CD14-positive monocyte (primary cell): ENCODE measurements around the gene PROB1. TPM values are rescaled to one million over a fixed set of nuclear protein-coding genes. Genes with fewer than 3 reads are reported as not detected.

ENCODE experiments used
- DNase-seq, 3 donors: peaks; one replicate each; pipeline ENCODE4 v3.0.0-alpha.2; 2011 to 2022
- H2AFZ ChIP-seq: 2 replicates; pipeline ENCODE4 v1.6.0; 2012; ENCODE audit warnings: mild to moderate bottlenecking, low read depth, low read length, inconsistent platforms; ENCODE audit not compliant: insufficient read depth, poor library complexity, severe bottlenecking
- H3K27ac ChIP-seq, 2 donors: 1 replicate in 1 of 2; 2 replicates in 1 of 2; pipeline ENCODE4 v1.5.1; 2012 to 2013; ENCODE audit warnings: low read length in 2 of 2, control low read depth in 1 of 2, inconsistent platforms in 1 of 2, low read depth in 1 of 2, mild to moderate bottlenecking in 1 of 2
- H3K27me3 ChIP-seq, 2 donors: one replicate each; pipeline versions ENCODE4 v1.6.0 to v1.6.1; 2011 to 2013; ENCODE audit warnings: low read length in 2 of 2; ENCODE audit not compliant: control insufficient read depth in 2 of 2, insufficient read depth in 2 of 2
- H3K36me3 ChIP-seq, 2 donors: replicated peaks in 1 of 2; 1 replicate in 1 of 2; 2 replicates in 1 of 2; pipeline versions ENCODE4 v1.5.1 to v1.6.1; 2012 to 2013; ENCODE audit warnings: low read length in 2 of 2, control low read depth in 1 of 2, inconsistent platforms in 1 of 2, mild to moderate bottlenecking in 1 of 2; ENCODE audit not compliant: insufficient read depth in 2 of 2, control insufficient read depth in 1 of 2
- H3K4me1 ChIP-seq, 2 donors: 1 replicate in 1 of 2; 2 replicates in 1 of 2; pipeline versions ENCODE4 v1.5.1 to v1.6.1; 2012 to 2013; ENCODE audit warnings: low read length in 2 of 2, control low read depth in 1 of 2, inconsistent platforms in 1 of 2, mild to moderate bottlenecking in 1 of 2, moderate library complexity in 1 of 2; ENCODE audit not compliant: insufficient read depth in 2 of 2, control insufficient read depth in 1 of 2
- H3K4me2 ChIP-seq: replicated peaks from 2 replicates; pipeline ENCODE3; 2012; ENCODE audit warnings: low read length, moderate library complexity, mild to moderate bottlenecking; ENCODE audit not compliant: poor library complexity, severe bottlenecking; ENCODE audit errors: extremely low read depth
- H3K4me3 ChIP-seq, 3 experiments: fragments of 200-600 bp in 1 of 3; sonication (generic) in 1 of 3; replicated peaks in 1 of 3; 1 replicate in 2 of 3; 2 replicates in 1 of 3; pipeline ENCODE4 v1.5.1; 2011 to 2013; ENCODE audit warnings: low read length in 3 of 3, mild to moderate bottlenecking in 3 of 3, control low read depth in 2 of 3, low read depth in 2 of 3, inconsistent platforms in 1 of 3, moderate library complexity in 1 of 3
- H3K79me2 ChIP-seq: 2 replicates; pipeline ENCODE4 v1.6.0; 2012; ENCODE audit warnings: mild to moderate bottlenecking, control low read depth, inconsistent platforms, low read length, moderate library complexity; ENCODE audit not compliant: insufficient read depth
- H3K9ac ChIP-seq: 2 replicates; pipeline ENCODE4 v1.6.0; 2017; ENCODE audit warnings: low read length, mild to moderate bottlenecking; ENCODE audit not compliant: insufficient read depth, poor library complexity, severe bottlenecking
- H3K9me3 ChIP-seq, 2 donors: replicated peaks in 1 of 2; 1 replicate in 1 of 2; 2 replicates in 1 of 2; pipeline versions ENCODE4 v1.5.1 to v1.6.1; 2012 to 2013; ENCODE audit warnings: low read length in 2 of 2, control low read depth in 1 of 2; ENCODE audit not compliant: control insufficient read depth in 1 of 2, insufficient read depth in 1 of 2
- H4K20me1 ChIP-seq: 2 replicates; pipeline ENCODE4 v1.6.0; 2012; ENCODE audit warnings: mild to moderate bottlenecking, low read length, control low read depth, moderate library complexity; ENCODE audit not compliant: insufficient read depth
- H3K27ac Mint-ChIP-seq, 7 donors: one replicate each; pipeline ENCODE4 v1.8.0; 2020; ENCODE audit warnings: mild to moderate bottlenecking in 7 of 7, mixed read lengths in 7 of 7, moderate library complexity in 6 of 7, inconsistent platforms in 2 of 7
- H3K27me3 Mint-ChIP-seq, 3 donors: one replicate each; pipeline ENCODE4 v1.8.0; 2021 to 2022; ENCODE audit warnings: low read depth in 3 of 3, mild to moderate bottlenecking in 3 of 3, mixed read lengths in 3 of 3, moderate library complexity in 3 of 3, inconsistent platforms in 1 of 3
- H3K36me3 Mint-ChIP-seq, 2 donors: one replicate each; pipeline ENCODE4 v1.8.0; 2020; ENCODE audit warnings: mixed read lengths in 2 of 2, inconsistent platforms in 1 of 2, mild to moderate bottlenecking in 1 of 2
- H3K4me1 Mint-ChIP-seq: one replicate; pipeline ENCODE4 v1.8.0; 2020; ENCODE audit warnings: mild to moderate bottlenecking, mixed read lengths
- H3K4me3 Mint-ChIP-seq, 2 donors: one replicate each; pipeline ENCODE4 v1.8.0; 2020; ENCODE audit warnings: mild to moderate bottlenecking in 2 of 2, mixed read lengths in 2 of 2, moderate library complexity in 1 of 2
- H3K9me3 Mint-ChIP-seq, 7 donors: one replicate each; pipeline ENCODE4 v1.8.0; 2020 to 2022; ENCODE audit warnings: mixed read lengths in 7 of 7, mild to moderate bottlenecking in 6 of 7, moderate library complexity in 6 of 7, inconsistent platforms in 2 of 7
- WGBS: methylation state at CpG from one replicate; pipeline ENCODE4 v1.1.5; 2013; ENCODE audit warnings: missing lambda C conversion rate; ENCODE audit not compliant: insufficient coverage; 5-methylcytosine and 5-hydroxymethylcytosine counted together
- intact Hi-C, 2 donors: fragments of 100-400 bp; cut with micrococcal nuclease; formaldehyde crosslinking; loops; one replicate each; pipeline versions ENCODE4 v1.15.0 to v1.15.1; 2023
- polyA plus RNA-seq, 3 donors: library from polyadenylated mRNA; depleted of rRNA in 1 of 3; unstranded in 2 of 3; stranded (reverse) in 1 of 3; fragments of 300-500 nt in 2 of 3; fragments of >200 nt in 1 of 3; fragmentation: Illumina TruSeq in 2 of 3; gene quantifications; 1 replicate in 2 of 3; 2 replicates in 1 of 3; pipeline ENCODE4 v1.2.3, GENCODE V29; 2012 to 2021
- TF ChIP-seq, protein P1 (sequence below): fragments of 200-600 bp; IDR thresholded peaks from one replicate; pipeline ENCODE4 v1.8.0; 2022; ENCODE audit warnings: antibody characterized with exemption, mild to moderate bottlenecking

PROB1 gene
- polyA plus RNA-seq, 3 donors = 0.05 to 0.11 TPM; not detected in 1

DNA sequence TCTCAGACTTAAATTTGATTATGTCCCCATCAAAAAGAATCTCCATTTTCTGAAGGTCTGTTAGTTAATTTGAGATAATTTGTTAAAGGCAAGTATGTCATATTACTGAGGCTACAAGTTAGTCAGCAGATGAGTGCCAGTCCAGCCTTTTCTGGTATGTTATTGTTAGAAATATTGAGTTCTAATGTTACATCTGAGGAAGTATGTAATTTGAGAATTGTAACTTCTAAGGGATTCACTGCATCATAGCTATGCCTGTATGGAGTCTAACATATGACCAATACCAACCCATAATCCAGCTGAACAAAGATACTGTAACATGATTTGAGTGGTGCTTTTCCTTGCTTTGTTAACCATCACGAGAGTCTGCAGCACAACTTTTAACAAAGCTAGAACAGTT is 25.7 kb downstream of the PROB1 start:
- H3K27ac Mint-ChIP-seq = no peak overlapping the region
- no peaks in the 10 kb centered on the region for H3K27me3 Mint-ChIP-seq
- no peak overlapping the region for H3K4me3 Mint-ChIP-seq
- no peaks in the 10 kb centered on the region for H3K79me2 ChIP-seq
- H3K4me2 ChIP-seq = no peak overlapping the region
- no peak for DNase-seq
- peaks cover 58 to 89% of the 10 kb centered on the region in 2 donors for H3K36me3 ChIP-seq
- no peak overlapping the region for H3K9ac ChIP-seq
- peaks cover 6% of the 10 kb centered on the region for H4K20me1 ChIP-seq
- no peaks in the 10 kb centered on the region for H3K4me1 ChIP-seq
- no peaks in the 10 kb centered on the region for H3K9me3 ChIP-seq
- H3K27ac ChIP-seq = no peak overlapping the region
- no CpG with 5 or more reads among the region's 1 CpG for WGBS
- no peaks in the 10 kb centered on the region for H3K4me1 Mint-ChIP-seq
- H3K27me3 ChIP-seq = no peaks in the 10 kb centered on the region
- H3K9me3 Mint-ChIP-seq = peaks cover 0 to 4% (median 0%) of the 10 kb centered on the region in 7 donors
- H3K4me3 ChIP-seq = no peak overlapping the region
- intact Hi-C loops = no loop called here
- TF ChIP-seq, protein P1, sequence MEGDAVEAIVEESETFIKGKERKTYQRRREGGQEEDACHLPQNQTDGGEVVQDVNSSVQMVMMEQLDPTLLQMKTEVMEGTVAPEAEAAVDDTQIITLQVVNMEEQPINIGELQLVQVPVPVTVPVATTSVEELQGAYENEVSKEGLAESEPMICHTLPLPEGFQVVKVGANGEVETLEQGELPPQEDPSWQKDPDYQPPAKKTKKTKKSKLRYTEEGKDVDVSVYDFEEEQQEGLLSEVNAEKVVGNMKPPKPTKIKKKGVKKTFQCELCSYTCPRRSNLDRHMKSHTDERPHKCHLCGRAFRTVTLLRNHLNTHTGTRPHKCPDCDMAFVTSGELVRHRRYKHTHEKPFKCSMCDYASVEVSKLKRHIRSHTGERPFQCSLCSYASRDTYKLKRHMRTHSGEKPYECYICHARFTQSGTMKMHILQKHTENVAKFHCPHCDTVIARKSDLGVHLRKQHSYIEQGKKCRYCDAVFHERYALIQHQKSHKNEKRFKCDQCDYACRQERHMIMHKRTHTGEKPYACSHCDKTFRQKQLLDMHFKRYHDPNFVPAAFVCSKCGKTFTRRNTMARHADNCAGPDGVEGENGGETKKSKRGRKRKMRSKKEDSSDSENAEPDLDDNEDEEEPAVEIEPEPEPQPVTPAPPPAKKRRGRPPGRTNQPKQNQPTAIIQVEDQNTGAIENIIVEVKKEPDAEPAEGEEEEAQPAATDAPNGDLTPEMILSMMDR = no peak
- H3K36me3 Mint-ChIP-seq = peaks cover 66 to 85% of the 10 kb centered on the region in 2 donors
- no peak overlapping the region for H2AFZ ChIP-seq

DNA sequence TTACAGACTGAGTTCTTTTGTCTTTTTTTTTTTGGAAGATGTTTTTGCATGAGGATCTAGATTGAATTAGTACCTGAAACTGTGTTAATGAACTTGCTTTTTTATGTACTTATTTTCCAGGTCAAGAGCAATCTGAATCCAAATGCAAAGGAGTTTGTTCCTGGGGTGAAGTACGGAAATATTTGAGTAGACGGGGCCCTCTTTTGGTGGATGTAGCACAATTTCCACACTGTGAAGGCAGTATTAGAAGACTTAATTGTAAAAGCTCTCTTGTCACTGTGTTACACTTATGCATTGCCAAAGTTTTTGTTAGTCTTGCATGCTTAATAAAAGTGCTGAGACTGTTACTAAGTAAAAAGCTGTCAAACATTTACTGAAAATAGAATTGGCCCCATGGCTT is 26.3 kb downstream of the PROB1 start:
- H3K4me3 ChIP-seq = no peak overlapping the region
- 100% methylated on average over 2 of the region's 2 CpGs for WGBS
- no peaks in the 10 kb centered on the region for H3K27me3 ChIP-seq
- no peak overlapping the region for H2AFZ ChIP-seq
- peaks cover 64 to 90% of the 10 kb centered on the region in 2 donors for H3K36me3 ChIP-seq
- Mint-ChIP-seq H3K36me3 (peaks cover 68 to 85% of the 10 kb centered on the region in 2 donors), H3K9me3 (peaks cover 0 to 2% (median 0%) of the 10 kb centered on the region in 7 donors), H3K27ac (peak overlapping the region in 1 of 7 donors; percentile 41), H3K4me1 (no peaks in the 10 kb centered on the region), H3K27me3 (no peaks in the 10 kb centered on the region), H3K4me3 (no peak overlapping the region)
- H3K9ac ChIP-seq = no peak overlapping the region
- no peak overlapping the region for H3K4me2 ChIP-seq
- no peaks in the 10 kb centered on the region for H3K79me2 ChIP-seq
- no peak for DNase-seq
- H3K9me3 ChIP-seq = no peaks in the 10 kb centered on the region
- peaks cover 12% of the 10 kb centered on the region for H4K20me1 ChIP-seq
- TF ChIP-seq, protein P1 = no peak
- H3K4me1 ChIP-seq = no peaks in the 10 kb centered on the region
- intact Hi-C loops = no loop called here
- no peak overlapping the region for H3K27ac ChIP-seq
